GM23338 (cell line): ENCODE measurements around the gene MAPKAPK3. TPM values are rescaled to one million over a fixed set of nuclear protein-coding genes. Genes with fewer than 3 reads are reported as not detected.

Experiments used
- ATAC-seq: fragments of 200-7000 bp; cut with Tn5 transposase; 3 replicates; pipeline ENCODE4 v1.9.1; 2020
- DNase-seq: peaks from one replicate; pipeline ENCODE4 v3.0.0-alpha.2; 2015; ENCODE audit warnings: low spot score
- H2AFZ ChIP-seq: fragments of 200-600 bp; sonication (generic); 2 replicates; pipeline ENCODE4 v1.8.0; 2016; ENCODE audit warnings: antibody characterized with exemption, mild to moderate bottlenecking, moderate library complexity
- H3F3A ChIP-seq: fragments of 200-600 bp; sonication (generic); replicated peaks from 2 replicates; pipeline ENCODE4 v1.8.0; 2017; ENCODE audit warnings: antibody characterized with exemption, mixed run types, low read depth
- H3K27ac ChIP-seq: fragments of 200-600 bp; sonication (generic); 2 replicates; pipeline ENCODE4 v1.6.1; 2016; ENCODE audit warnings: low read depth
- H3K27me3 ChIP-seq: fragments of 200-600 bp; sonication (generic); 2 replicates; pipeline ENCODE4 v1.8.0; 2016; ENCODE audit warnings: mild to moderate bottlenecking, mixed run types, moderate library complexity; ENCODE audit not compliant: insufficient read depth
- H3K36me3 ChIP-seq: fragments of 200-600 bp; sonication (generic); 2 replicates; pipeline ENCODE4 v1.8.0; 2016; ENCODE audit warnings: mild to moderate bottlenecking; ENCODE audit not compliant: insufficient read depth
- H3K4me1 ChIP-seq: fragments of 200-600 bp; sonication (generic); 2 replicates; pipeline ENCODE4 v1.8.0; 2016; ENCODE audit warnings: mild to moderate bottlenecking, moderate library complexity; ENCODE audit not compliant: insufficient read depth
- H3K4me2 ChIP-seq: fragments of 200-600 bp; sonication (generic); 2 replicates; pipeline ENCODE4 v1.7.1; 2017; ENCODE audit warnings: mixed run types
- H3K4me3 ChIP-seq: fragments of 200-600 bp; sonication (generic); 2 replicates; pipeline ENCODE4 v1.6.1; 2016; ENCODE audit warnings: mixed run types
- H3K79me2 ChIP-seq: fragments of 200-600 bp; sonication (generic); replicated peaks from 2 replicates; pipeline ENCODE4 v1.8.0; 2017; ENCODE audit warnings: mild to moderate bottlenecking; ENCODE audit not compliant: insufficient read depth
- H3K9me2 ChIP-seq: fragments of 200-600 bp; sonication (generic); 2 replicates; pipeline ENCODE4 v1.8.0; 2017; ENCODE audit not compliant: insufficient read depth
- H4K20me1 ChIP-seq: fragments of 200-600 bp; sonication (generic); replicated peaks from 2 replicates; pipeline ENCODE4 v1.8.0; 2017; ENCODE audit warnings: mild to moderate bottlenecking; ENCODE audit not compliant: insufficient read depth
- H3K27ac Mint-ChIP-seq: 2 replicates; pipeline ENCODE4 v1.8.0; 2020; ENCODE audit warnings: inconsistent platforms, mild to moderate bottlenecking, moderate library complexity, mixed read lengths
- H3K27me3 Mint-ChIP-seq: 3 replicates; pipeline ENCODE4 v1.8.0; 2022; ENCODE audit warnings: low read depth, mild to moderate bottlenecking, moderate library complexity, mixed read lengths, inconsistent platforms; ENCODE audit not compliant: insufficient read depth, poor library complexity
- H3K36me3 Mint-ChIP-seq: 3 replicates; pipeline ENCODE4 v1.8.0; 2021; ENCODE audit warnings: low read depth, mild to moderate bottlenecking, inconsistent platforms, moderate library complexity, mixed read lengths
- H3K4me1 Mint-ChIP-seq: 3 replicates; pipeline ENCODE4 v1.8.0; 2020; ENCODE audit warnings: mild to moderate bottlenecking, inconsistent platforms, mixed read lengths
- H3K4me3 Mint-ChIP-seq: 3 replicates; pipeline ENCODE4 v1.8.0; 2021; ENCODE audit warnings: moderate library complexity, mild to moderate bottlenecking, inconsistent platforms, mixed read lengths
- H3K9me3 Mint-ChIP-seq: 3 replicates; pipeline ENCODE4 v1.8.0; 2020; ENCODE audit warnings: moderate library complexity, mild to moderate bottlenecking, inconsistent platforms, mixed read lengths
- CREB1 ChIP-seq: fragments of 250-450 bp; sonication (Bioruptor Pico); IDR thresholded peaks from 2 replicates; pipeline ENCODE4 v1.5.0; 2020; ENCODE audit warnings: low read depth, mild to moderate bottlenecking, moderate library complexity
- CTCF ChIP-seq, 2 experiments: fragments of 200-600 bp in 1 of 2; sonication (generic) in 1 of 2; conservative IDR thresholded peaks; 2 replicates each; pipeline versions ENCODE4 v1.5.1 to v1.6.1; 2016 to 2017; ENCODE audit warnings: antibody characterized with exemption in 2 of 2, low read depth in 2 of 2, mild to moderate bottlenecking in 2 of 2, moderate library complexity in 1 of 2
- ETS1 ChIP-seq: IDR thresholded peaks from 2 replicates; pipeline ENCODE4 v1.6.1; 2016; ENCODE audit warnings: antibody characterized with exemption
- EZH2 ChIP-seq: fragments of 200-600 bp; sonication (generic); IDR thresholded peaks from one replicate; pipeline ENCODE4 v1.8.0; 2017; ENCODE audit warnings: antibody characterized with exemption, mild to moderate bottlenecking, low read depth; ENCODE audit not compliant: unreplicated experiment
- EZH2phosphoT487 ChIP-seq: fragments of 200-600 bp; sonication (generic); IDR thresholded peaks from one replicate; pipeline ENCODE4 v1.8.1; 2018; ENCODE audit warnings: antibody characterized with exemption; ENCODE audit not compliant: unreplicated experiment
- JUNB ChIP-seq: IDR thresholded peaks from one replicate; pipeline ENCODE4 v1.6.1; 2016; ENCODE audit warnings: antibody characterized with exemption; ENCODE audit not compliant: unreplicated experiment
- NANOG ChIP-seq: IDR thresholded peaks from 2 replicates; pipeline ENCODE4 v1.6.1; 2016; ENCODE audit warnings: antibody characterized with exemption, borderline replicate concordance
- POLR2AphosphoS5 ChIP-seq: IDR thresholded peaks from 2 replicates; pipeline ENCODE4 v1.6.1; 2016; ENCODE audit warnings: antibody characterized with exemption, low read depth
- STAT1 ChIP-seq: IDR thresholded peaks from one replicate; pipeline ENCODE4 v1.6.1; 2016; ENCODE audit warnings: antibody characterized with exemption; ENCODE audit not compliant: unreplicated experiment
- ZNF114 ChIP-seq: fragments of 250-450 bp; sonication (Bioruptor Pico); IDR thresholded peaks from 2 replicates; pipeline ENCODE4 v1.5.0; 2020; ENCODE audit warnings: mild to moderate bottlenecking, moderate library complexity
- ZNF331 ChIP-seq: fragments of 250-450 bp; sonication (Bioruptor Pico); IDR thresholded peaks from 2 replicates; pipeline ENCODE4 v1.5.0; 2020; ENCODE audit warnings: low read depth, mild to moderate bottlenecking, moderate library complexity
- polyA plus RNA-seq: library from polyadenylated mRNA; unstranded; fragments of >200 nt; fragmentation: Nextera tagmentation; extraction: Ambion mirVana; gene quantifications from 2 replicates; pipeline ENCODE4 v1.2.1, GENCODE V29; 2016
- total RNA-seq: library from RNA; depleted of rRNA; stranded (reverse); fragments of >200 nt; shearing (Covaris generic); gene quantifications from 2 replicates; pipeline ENCODE4 v1.2.3, GENCODE V29; 2014
- TF ChIP-seq, protein P1 (sequence below): fragments of 250-450 bp; sonication (Bioruptor Pico); IDR thresholded peaks from 2 replicates; pipeline ENCODE4 v1.5.0; 2020; ENCODE audit warnings: mild to moderate bottlenecking, moderate library complexity
- TF ChIP-seq, protein P2 (sequence below): IDR thresholded peaks from one replicate; pipeline ENCODE4 v1.6.1; 2018; ENCODE audit warnings: antibody characterized with exemption; ENCODE audit not compliant: unreplicated experiment

MAPKAPK3 gene
- total and polyA plus RNA-seq, 2 experiments from 2014 or later = 16.5 to 51.1 TPM

DNA sequence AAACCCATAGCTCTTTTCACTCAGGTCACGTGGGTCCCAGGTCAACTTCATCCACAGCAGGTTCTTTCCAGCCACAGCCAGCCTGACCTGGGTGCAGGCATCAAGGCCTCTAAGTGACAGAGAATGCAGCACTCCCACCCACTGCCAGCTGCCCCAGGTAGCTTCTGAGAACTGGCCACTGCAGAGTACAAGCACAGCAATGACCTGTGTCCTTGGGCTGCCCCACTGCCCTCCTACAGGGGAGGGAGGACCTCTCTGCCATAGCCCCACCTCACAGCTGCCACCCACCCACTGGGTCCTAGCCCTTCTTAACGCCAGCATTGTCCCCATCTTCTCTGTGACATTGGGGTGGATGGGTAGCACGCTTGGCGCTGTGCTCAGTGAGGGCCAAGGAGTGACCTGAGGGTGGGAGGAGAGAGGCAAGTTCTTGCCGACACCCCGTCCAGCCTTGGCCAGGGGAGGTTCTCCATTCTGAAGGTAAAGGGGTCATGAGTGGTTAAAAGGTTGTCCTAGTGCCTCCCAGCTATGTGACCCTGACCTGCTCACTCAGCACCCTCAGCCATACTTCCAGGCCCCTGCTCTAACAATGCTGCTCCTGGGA is 17.7 kb upstream of the MAPKAPK3 start:
- Histone ChIP-seq H3K36me3 (no peaks in the 10 kb centered on the region), H3F3A (no peaks in the 10 kb centered on the region), H3K4me3 (no peak overlapping the region), H3K27ac (no peak overlapping the region), H4K20me1 (no peaks in the 10 kb centered on the region), H3K27me3 (0 out of 2 replicates have a peak, but pooled peaks cover 3% of the 10 kb centered on the region), H3K4me2 (no peak overlapping the region), H2AFZ (no peak overlapping the region), H3K79me2 (no peaks in the 10 kb centered on the region), H3K9me2 (no peaks in the 10 kb centered on the region), H3K4me1 (no peaks in the 10 kb centered on the region)
- Mint-ChIP-seq H3K4me3 (no peak overlapping the region), H3K27ac (no peak overlapping the region), H3K27me3 (peaks cover 4% of the 10 kb centered on the region), H3K4me1 (no peaks in the 10 kb centered on the region; the same call in 2 of the 3 replicates), H3K36me3 (no peaks in the 10 kb centered on the region), H3K9me3 (no peaks in the 10 kb centered on the region)
- DNase-seq (no peak), ATAC-seq (no peak)
- TF ChIP-seq JUNB (no peak), CREB1 (CRISPR knock-in tag) (no peak), CTCF (conservative IDR thresholded peaks at IDR 0.05; ENCODE audit: low read depth in 2 of 2) (no peak), STAT1 (no peak), ZNF114 (CRISPR knock-in tag) (no peak), EZH2phosphoT487 (no peak), NANOG (no peak), EZH2 (no peak), POLR2AphosphoS5 (no peak), ZNF331 (CRISPR knock-in tag) (no peak), ETS1 (no peak)
- TF ChIP-seq, protein P1, sequence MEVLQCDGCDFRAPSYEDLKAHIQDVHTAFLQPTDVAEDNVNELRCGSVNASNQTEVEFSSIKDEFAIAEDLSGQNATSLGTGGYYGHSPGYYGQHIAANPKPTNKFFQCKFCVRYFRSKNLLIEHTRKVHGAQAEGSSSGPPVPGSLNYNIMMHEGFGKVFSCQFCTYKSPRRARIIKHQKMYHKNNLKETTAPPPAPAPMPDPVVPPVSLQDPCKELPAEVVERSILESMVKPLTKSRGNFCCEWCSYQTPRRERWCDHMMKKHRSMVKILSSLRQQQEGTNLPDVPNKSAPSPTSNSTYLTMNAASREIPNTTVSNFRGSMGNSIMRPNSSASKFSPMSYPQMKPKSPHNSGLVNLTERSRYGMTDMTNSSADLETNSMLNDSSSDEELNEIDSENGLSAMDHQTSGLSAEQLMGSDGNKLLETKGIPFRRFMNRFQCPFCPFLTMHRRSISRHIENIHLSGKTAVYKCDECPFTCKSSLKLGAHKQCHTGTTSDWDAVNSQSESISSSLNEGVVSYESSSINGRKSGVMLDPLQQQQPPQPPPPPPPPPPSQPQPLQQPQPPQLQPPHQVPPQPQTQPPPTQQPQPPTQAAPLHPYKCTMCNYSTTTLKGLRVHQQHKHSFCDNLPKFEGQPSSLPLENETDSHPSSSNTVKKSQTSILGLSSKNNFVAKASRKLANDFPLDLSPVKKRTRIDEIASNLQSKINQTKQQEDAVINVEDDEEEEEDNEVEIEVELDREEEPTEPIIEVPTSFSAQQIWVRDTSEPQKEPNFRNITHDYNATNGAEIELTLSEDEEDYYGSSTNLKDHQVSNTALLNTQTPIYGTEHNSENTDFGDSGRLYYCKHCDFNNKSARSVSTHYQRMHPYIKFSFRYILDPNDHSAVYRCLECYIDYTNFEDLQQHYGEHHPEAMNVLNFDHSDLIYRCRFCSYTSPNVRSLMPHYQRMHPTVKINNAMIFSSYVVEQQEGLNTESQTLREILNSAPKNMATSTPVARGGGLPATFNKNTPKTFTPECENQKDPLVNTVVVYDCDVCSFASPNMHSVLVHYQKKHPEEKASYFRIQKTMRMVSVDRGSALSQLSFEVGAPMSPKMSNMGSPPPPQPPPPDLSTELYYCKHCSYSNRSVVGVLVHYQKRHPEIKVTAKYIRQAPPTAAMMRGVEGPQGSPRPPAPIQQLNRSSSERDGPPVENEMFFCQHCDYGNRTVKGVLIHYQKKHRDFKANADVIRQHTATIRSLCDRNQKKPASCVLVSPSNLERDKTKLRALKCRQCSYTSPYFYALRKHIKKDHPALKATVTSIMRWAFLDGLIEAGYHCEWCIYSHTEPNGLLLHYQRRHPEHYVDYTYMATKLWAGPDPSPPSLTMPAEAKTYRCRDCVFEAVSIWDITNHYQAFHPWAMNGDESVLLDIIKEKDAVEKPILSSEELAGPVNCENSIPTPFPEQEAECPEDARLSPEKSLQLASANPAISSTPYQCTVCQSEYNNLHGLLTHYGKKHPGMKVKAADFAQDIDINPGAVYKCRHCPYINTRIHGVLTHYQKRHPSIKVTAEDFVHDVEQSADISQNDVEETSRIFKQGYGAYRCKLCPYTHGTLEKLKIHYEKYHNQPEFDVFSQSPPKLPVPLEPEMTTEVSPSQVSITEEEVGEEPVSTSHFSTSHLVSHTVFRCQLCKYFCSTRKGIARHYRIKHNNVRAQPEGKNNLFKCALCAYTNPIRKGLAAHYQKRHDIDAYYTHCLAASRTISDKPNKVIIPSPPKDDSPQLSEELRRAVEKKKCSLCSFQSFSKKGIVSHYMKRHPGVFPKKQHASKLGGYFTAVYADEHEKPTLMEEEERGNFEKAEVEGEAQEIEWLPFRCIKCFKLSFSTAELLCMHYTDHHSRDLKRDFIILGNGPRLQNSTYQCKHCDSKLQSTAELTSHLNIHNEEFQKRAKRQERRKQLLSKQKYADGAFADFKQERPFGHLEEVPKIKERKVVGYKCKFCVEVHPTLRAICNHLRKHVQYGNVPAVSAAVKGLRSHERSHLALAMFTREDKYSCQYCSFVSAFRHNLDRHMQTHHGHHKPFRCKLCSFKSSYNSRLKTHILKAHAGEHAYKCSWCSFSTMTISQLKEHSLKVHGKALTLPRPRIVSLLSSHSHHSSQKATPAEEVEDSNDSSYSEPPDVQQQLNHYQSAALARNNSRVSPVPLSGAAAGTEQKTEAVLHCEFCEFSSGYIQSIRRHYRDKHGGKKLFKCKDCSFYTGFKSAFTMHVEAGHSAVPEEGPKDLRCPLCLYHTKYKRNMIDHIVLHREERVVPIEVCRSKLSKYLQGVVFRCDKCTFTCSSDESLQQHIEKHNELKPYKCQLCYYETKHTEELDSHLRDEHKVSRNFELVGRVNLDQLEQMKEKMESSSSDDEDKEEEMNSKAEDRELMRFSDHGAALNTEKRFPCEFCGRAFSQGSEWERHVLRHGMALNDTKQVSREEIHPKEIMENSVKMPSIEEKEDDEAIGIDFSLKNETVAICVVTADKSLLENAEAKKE (CRISPR knock-in tag) = no peak
- TF ChIP-seq, protein P2, sequence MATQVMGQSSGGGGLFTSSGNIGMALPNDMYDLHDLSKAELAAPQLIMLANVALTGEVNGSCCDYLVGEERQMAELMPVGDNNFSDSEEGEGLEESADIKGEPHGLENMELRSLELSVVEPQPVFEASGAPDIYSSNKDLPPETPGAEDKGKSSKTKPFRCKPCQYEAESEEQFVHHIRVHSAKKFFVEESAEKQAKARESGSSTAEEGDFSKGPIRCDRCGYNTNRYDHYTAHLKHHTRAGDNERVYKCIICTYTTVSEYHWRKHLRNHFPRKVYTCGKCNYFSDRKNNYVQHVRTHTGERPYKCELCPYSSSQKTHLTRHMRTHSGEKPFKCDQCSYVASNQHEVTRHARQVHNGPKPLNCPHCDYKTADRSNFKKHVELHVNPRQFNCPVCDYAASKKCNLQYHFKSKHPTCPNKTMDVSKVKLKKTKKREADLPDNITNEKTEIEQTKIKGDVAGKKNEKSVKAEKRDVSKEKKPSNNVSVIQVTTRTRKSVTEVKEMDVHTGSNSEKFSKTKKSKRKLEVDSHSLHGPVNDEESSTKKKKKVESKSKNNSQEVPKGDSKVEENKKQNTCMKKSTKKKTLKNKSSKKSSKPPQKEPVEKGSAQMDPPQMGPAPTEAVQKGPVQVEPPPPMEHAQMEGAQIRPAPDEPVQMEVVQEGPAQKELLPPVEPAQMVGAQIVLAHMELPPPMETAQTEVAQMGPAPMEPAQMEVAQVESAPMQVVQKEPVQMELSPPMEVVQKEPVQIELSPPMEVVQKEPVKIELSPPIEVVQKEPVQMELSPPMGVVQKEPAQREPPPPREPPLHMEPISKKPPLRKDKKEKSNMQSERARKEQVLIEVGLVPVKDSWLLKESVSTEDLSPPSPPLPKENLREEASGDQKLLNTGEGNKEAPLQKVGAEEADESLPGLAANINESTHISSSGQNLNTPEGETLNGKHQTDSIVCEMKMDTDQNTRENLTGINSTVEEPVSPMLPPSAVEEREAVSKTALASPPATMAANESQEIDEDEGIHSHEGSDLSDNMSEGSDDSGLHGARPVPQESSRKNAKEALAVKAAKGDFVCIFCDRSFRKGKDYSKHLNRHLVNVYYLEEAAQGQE = no peak
